Measurements from ENCODE around the gene SNX32.
"Not testable (repeated sequence)": the region's sequence is repeated elsewhere in the genome, so short reads cannot be mapped to it uniquely, and the experiment has no call there.

Gene SNX32

GRCh38 chr11:65822776-65823528 is 10.8 kb upstream of the SNX32 start:
- DNase-seq (ENCODE audit: low read depth, low spot score), result no peak

GRCh38 chr11:65826984-65827735 is 6.6 kb upstream of the SNX32 start:
- no peak for DNase-seq (ENCODE audit: low read depth, low spot score)

GRCh38 chr11:65829459-65829858 is 4.3 kb upstream of the SNX32 start:
- no peak for DNase-seq (ENCODE audit: low read depth, low spot score)

GRCh38 chr11:65832231-65832630 is 1.5 kb upstream of the SNX32 start:
- not testable (repeated sequence) for DNase-seq (ENCODE audit: low read depth, low spot score)

GRCh38 chr11:65834202-65834601 is 439 bp downstream of the SNX32 start:
- no peak for DNase-seq (ENCODE audit: low read depth, low spot score)

GRCh38 chr11:65842144-65842543 is 8.4 kb downstream of the SNX32 start:
- DNase-seq (ENCODE audit: low read depth, low spot score), result no peak

- no peak for DNase-seq (ENCODE audit: low read depth, low spot score)
Observed at GRCh38 chr11:65843811-65844210, 10.0 kb downstream of the SNX32 start.

GRCh38 chr11:65844231-65844872 is 10.6 kb downstream of the SNX32 start:
- no peak for DNase-seq (ENCODE audit: low read depth, low spot score)

GRCh38 chr11:65847746-65848145 is 14.0 kb downstream of the SNX32 start:
- DNase-seq (ENCODE audit: low read depth, low spot score), result no peak

- DNase-seq (ENCODE audit: low read depth, low spot score), result not testable (repeated sequence)
Observed at GRCh38 chr11:65848693-65849092, 14.9 kb downstream of the SNX32 start.

GRCh38 chr11:65849366-65849765 is 15.6 kb downstream of the SNX32 start:
- no peak for DNase-seq (ENCODE audit: low read depth, low spot score)

- no peak for DNase-seq (ENCODE audit: low read depth, low spot score)
Observed at GRCh38 chr11:65849771-65850216, 16.0 kb downstream of the SNX32 start.

GRCh38 chr11:65850217-65851082 is 16.7 kb downstream of the SNX32 start:
- DNase-seq (ENCODE audit: low read depth, low spot score), result no peak

- no peak for DNase-seq (ENCODE audit: low read depth, low spot score)
Observed at GRCh38 chr11:65851083-65851579, 17.4 kb downstream of the SNX32 start.

- no peak for DNase-seq (ENCODE audit: low read depth, low spot score)
Observed at GRCh38 chr11:65851811-65852507, 18.2 kb downstream of the SNX32 start.

- DNase-seq (ENCODE audit: low read depth, low spot score), result no peak
Observed at GRCh38 chr11:65852508-65853245, 18.9 kb downstream of the SNX32 start.

- no peak for DNase-seq (ENCODE audit: low read depth, low spot score)
Observed at GRCh38 chr11:65853246-65853979, 19.6 kb downstream of the SNX32 start.

- no peak for DNase-seq (ENCODE audit: low read depth, low spot score)
Observed at GRCh38 chr11:65854161-65854592, 20.4 kb downstream of the SNX32 start.
